Inflammatory macrophage (primary cell): ENCODE results near the gene CDK6.

Experiments
- DNase-seq, 2 donors: peaks; one replicate each; pipeline ENCODE4 v3.0.0-alpha.2; 2020 to 2022

The CDK6 gene

DNA sequence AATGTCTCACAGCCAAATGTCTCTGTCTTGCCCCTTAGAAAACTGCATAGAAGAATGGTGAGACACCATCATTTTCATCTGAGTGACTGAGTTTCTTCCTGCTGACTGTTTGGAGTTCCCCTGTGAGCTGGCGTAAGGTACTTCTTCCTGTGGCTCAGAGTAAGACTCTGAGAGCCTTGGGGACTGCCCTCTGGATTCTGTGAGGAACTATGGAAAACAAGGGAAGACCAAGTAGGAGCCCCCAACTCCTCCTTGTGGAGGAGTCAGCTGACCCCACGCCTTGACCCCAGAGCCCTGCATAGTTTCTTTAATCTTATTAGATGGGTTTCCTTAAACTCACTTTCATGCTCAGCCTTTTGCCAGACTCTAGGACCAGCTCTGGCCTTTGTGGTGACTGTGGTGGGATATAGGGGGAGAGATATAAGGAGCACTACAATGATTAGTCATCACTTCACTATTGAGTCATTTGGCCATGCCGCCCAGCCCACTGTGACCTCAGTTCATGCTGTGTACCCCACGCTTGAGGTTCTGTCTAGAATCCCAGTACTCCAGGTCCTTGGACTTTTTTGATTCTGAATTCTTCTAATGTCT, 194.4 kb downstream of the CDK6 start:
- peak in 1 of 2 donors; percentile 30 for DNase-seq

DNA sequence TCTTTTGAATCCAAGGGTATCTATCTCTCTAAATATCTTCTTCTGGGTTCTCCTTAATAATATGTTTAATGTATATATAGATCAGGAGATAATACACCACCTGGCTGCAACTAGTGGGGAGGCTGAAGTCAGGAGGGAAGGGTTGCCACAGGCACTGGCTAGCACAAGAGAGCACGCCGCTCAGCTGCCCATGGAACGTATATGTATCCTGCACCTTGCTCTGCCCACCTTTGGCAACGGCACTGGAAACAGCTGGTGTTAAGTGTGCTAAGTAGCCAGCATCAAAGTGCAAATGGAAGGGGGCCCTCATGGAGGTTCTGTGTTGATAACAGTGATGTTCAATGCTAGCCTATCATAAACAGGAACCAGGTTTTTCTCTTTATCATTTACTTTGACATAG, 196.4 kb downstream of the CDK6 start:
- no peak for DNase-seq

DNA sequence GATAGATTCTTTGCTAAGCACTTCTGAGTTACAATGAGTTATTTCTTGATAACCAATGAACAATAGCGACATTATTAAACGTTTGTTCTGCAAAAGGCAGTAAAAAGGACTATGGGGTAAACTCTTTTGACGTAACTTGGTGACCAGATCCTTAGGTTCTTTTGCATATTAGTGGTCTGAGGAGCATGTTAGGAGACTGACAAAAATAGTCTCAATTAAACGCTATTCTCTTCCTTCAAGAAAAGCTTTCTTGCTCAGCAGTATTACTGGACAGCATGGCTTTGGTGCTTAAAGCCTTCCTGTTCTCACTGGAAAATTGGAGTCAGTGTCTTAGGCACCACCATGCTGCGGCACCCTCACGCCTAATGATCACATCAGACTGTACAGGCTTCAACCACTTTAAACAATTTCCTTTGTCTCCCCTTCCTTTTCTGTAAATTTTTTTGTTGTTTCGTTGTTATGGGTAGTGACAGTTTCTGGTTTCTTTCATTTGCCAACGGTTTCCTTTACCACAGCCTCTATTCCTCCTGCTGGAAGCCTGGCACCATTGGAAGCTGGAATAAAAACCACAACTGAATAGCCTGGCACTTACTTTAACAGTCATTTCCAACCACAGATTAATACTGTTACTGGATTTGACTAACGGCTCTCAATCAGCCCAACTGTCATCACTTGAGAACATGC, 197.0 kb downstream of the CDK6 start:
- DNase-seq = no peak

DNA sequence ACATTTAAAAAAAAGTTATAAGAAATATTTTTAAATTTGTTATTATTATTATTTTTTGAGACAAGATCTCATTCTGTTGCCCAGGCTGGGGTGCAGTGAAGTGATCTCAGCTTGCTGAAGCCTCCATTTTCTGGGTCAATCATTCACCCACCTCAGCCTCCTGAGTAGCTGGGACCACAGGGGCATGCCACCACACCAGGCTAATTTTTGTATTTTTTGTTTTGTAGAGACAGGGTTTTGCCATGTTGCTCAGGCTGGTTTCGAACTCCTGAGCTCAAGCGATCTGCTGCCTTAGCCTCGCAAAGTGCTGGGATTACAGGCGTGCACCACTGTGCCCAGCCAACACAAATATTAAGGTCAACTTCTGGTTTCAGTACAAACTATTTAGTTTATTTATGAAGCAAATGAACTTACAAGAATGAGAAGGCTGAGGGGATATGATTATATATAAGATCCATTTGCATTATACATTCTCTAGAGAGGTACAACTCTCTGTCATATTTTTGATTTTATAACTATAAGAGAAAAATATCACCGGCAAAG, 200.3 kb downstream of the CDK6 start:
- no peak for DNase-seq

DNA sequence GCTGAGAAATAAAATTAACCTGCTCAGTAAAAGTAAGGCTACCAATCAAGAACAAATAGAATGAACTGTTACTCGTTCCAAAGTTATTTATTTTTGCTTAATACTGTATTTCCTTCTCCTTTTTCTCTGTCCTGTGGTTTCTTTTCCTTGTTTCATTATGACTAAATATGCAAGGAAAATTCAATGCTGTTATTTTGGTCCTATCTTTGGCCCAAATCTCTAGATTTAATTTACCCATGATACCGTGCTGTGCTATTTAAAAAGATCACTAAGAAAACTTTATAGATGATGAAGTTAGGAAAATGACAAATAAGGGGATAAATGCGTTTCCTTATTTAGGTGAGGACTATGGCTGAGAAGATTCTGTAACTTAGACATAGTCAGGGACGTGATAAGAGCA, 200.8 kb downstream of the CDK6 start:
- peak in 1 of 2 donors; percentile 58 for DNase-seq

DNA sequence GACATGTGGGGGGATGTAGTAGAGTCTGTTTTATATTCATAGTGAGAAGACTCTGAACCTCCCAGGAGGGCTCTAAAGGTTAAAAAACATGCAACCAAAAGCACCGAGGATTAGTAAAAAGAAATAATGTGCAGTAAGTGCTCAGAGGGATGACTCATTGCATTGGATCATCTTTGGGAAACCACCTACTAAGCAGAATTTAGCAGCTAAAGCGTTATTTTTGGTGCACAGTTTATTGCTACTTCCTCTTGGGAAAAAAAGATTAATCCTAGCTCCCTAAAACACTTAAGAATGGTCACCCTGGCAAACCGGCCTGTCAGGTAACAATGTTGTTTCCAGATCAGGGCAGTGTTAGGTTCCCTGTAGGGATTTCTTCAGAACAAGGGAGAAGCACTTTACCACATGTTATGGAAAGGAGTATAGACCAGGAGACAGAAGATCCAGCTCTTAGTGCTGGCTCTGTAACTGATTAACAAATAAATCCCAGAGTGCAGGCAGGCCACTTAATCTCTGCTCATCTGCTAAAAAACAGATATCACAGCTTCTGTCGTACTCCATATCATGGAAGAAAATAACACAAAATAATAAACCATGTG, 201.4 kb downstream of the CDK6 start:
- DNase-seq = peak; percentile 69 to 73

DNA sequence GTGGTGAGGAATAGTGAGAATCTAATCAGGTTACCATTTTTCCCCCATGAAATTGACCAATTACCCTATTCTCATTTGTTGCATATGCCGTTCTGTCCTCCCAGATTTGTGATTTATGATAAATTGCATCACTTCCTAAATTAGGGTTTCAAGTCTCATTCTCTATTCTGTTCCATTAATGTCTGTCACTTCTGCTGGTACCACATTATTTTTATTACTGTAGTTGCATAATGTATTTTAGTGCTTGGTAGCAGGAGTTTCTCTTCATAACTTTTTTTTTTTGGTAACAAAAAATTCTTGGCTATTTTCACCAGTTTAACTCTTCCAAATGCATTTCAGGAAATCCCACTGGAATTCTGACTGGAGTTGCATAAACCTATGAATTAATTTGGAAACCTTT, 202.2 kb downstream of the CDK6 start:
- DNase-seq = peak; percentile 16 to 68

DNA sequence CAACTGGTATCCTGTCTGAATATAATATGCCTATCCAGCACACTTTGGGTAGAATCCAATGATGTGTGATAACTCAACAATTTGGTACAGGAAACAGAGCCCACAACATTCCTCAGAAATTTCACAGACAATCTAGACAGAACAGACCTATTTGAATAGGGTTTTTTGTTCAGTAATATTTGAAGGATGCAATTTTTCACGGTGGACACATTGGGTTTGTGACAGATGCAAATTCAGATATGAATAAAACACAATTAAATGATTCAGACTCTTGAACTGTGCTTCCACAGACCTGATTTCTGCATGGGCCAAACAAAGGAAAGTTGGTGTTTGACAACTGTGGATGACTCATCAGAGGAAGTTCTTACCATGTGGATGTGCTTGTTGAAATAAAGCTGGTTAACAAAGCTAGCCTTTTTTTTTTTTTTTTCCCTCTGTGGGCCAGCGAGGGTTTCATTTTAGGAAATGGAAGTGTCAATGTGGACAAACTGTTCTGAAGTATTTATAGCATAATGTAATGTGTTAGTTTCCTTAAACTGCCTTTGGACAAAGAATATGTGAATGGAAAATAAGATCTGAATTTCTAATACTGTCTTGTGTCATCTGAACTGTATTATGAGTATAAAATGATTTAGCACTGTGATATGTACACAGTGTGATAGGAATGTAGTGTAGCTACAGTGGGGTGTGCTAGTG, 203.0 kb downstream of the CDK6 start:
- peak; percentile 87 to 95 for DNase-seq

DNA sequence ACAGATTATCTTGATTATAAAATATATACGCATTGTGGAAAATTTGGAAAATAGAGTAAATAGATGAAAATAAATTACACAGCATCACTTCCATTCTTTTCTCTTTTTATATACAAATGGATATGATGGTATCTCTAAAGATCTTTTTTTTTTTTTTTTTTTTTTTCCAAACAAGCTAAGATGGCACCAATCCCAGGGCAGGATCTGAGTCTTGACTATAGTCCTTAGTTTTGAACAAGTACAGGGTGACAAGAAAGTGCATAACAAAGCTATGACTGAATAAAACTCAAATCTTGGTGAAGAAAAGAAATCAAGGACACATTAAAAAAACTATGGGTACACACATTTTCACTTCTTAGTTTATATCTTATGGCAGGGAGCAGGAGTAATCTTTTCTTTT, 203.6 kb downstream of the CDK6 start:
- no peak for DNase-seq

DNA sequence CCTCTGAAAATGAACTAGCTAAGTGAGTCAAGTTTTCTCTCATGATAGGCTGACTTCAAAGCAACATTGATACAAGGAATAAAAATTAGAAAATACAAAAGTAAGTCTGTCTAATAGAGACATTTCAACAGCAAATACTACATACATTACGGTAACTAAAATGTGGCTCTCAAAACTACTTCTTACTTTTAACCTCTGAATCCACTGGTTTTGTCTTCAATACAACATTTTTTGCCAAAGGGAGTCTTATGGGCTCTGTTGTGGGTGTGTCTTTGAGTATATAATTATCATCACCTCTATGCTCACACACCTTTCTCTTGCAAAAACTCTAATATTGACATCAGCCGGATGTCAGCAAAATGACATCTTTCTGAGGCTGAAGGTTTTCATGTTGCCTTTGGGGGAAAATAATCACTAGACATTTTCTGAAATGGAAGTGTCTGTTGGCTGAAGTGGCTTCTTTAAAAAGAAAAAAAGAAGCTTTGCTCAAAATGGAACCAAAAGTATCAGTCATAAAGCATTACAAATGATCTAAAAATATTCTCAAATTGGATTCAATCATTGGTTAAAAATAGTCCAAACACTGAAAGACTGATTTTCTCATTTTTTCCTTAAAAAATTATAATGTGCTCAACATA, 204.4 kb downstream of the CDK6 start:
- DNase-seq = no peak

DNA sequence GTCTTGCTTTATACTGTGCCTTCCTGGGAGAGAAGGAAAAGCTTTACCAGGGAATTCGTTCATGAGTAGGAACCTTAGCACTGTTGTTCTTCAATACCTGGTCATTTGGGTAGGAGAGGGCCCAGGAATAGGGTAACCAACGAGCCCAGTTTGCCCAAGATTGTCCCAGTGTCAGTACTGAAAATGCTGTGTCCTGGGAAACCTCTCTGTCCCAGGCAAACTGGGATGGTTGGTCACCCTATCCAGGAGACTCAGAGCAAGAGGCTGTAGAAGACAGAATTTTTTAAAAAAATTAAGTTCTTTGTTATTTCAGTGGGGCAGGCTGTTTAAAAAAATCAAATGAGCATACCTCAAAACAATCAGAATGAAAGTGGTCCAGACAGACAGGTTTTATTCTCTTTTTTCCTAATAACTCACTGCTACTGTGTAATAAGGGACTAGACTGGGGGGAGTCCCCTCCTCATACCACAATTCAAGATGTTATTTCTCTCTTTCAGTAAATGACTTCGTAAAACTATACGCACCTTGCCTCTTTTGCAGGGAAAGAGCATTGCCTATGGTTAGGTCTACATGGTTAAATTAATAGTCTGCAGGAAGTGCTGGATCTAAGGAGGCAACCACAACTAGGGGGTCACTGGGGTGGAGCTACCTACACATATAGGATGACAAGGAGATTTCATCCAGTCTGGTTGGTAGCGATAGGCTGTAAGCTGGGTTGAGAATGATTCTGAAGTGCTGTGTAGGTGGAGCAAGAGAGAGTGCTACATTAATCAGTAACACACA, 205.1 kb downstream of the CDK6 start:
- no peak for DNase-seq

DNA sequence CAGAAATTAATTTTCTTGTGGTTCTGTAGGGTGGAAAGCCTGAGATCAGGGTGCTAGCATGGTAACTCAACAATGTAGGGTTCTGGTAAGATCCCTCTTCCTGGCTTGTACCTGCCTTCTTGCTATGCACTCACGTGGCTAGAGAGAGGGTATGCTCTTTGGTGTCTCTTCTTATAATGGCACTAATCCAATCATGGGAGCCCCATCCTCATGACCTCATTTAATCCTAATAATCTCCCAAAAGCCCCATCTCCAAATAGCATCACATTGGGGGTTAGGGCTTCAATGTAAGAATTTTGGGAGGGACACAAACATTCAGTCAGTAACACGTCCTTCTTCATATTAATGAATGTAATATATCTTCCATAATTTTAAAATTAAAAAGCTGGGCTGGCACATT, 206.6 kb downstream of the CDK6 start:
- no peak for DNase-seq

DNA sequence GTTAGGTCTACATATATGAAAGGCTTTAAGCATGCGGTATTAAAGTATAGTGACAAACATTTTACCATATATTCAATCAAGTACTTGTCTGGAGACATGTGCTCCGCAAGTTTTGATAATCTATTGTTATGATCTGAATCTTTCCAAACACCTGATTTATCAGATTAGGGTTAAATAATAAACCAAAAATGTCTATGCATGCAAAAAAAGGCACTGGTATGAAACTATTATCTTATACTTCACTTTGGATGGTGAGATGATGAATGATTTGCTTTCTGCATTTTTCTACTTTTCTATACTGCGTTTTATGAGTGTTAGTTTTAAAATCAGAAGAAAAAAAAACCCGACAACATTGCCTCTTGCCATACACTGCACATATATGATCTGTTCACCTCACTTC, 208.4 kb downstream of the CDK6 start:
- no peak for DNase-seq

DNA sequence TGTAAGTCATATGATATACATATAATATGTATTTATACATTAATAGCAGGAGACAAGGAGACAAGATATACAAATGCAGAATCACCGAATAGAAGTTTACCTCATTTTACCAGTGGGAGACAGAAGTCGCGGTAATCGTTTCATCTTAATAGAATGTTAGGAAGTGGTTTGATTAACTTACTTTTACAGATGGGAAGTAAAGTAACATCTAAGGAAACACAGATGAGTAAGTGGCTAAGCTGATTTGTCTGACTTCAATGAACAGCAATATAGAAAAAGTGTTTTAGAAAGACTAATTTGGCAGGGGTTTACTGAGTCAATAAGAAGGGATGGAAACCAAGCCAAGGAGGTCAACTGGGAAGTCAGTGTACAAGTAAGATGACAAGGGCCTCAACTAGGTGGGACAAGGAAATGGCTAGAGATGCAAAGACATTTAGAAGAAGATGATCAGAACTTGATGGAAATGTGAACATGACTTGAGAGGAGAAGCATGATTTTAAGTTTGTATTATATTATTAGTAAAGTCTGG, 210.0 kb downstream of the CDK6 start:
- no peak for DNase-seq

DNA sequence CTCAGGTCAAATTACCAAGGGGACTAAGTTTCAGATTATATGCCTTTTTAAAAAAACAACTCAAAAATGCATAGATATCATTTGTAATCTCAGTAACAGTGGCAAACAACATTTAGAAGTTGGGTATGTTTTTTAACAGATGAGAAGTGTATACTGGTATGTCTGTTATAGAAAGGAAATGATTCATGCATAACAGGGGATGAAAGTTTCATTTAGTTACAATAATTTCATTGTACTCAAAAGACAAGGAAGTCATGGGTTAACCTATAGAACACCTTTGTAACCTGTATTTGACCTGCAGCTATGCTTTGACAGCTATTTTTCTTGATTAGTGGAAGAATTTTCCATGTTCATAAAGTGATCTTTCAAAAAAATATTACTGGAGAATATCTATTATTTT, 210.8 kb downstream of the CDK6 start:
- DNase-seq = no peak

DNA sequence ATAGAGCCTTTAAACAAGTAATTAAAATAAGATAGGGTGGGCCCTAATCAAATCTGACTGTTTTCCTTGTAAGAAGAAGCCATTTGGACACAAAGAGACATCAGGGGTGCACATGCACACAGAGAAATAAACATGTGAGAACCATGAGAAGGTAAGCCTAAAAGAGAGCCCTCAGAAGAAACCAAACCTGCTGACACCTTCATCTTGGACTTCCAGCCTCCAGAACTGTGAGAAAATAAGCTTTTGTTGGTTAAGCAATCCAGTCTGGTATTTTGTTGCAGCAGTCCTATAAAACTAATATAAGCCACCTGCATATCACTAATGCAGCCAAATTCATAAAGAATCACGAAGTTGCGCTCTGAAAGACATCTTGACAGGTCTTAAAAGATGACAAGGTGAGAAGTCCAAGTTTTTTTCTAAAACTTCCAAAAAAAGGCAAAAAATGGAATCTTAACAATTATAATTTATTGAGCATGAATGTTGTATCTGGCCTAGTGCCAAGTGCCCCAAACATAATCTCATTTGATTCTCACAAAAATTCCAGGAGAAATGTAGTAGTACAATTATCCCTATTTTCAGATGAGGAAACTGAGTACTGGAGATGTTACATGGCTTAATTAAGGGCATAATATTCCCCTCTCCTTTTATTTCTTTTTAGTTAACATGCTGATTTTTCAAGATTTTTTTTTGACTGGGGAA, 211.9 kb downstream of the CDK6 start:
- no peak for DNase-seq

DNA sequence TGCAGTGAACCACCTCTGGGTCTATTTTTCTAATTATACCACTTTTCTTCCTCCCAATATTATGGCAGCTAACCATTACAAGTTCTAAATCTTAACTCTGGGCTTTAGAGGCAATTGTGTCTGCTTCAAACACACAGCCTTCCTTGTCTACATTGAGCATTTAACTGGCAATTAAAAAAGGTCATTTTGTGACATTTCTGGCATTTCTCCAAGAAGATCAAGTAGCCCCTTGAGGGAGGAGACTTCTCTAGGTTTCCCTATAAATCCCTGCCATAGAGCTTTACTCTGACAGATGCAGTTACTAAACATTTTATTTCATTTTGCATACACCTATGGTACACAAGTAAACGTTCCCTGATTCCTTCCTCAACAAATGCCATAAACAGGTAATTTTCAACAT, 212.8 kb downstream of the CDK6 start:
- DNase-seq = no peak

DNA sequence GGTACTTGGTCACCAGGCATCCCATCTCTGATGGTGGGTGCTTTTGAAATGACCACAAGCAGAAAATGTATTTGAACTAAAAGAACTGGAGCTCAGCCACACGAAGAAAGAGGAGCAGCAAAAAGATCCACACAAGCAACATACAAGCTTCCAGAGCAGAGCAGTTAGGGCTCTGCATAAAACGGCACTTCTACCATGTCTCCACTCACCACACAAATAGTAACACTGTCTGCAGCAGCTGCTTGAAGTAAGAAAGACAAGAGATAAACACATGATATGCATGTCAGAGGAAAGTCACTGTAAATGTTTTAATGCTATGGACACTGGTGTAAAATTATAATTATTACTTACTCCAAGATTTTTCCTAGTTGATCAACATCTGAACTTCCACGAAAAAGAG, 213.7 kb downstream of the CDK6 start:
- DNase-seq = no peak

DNA sequence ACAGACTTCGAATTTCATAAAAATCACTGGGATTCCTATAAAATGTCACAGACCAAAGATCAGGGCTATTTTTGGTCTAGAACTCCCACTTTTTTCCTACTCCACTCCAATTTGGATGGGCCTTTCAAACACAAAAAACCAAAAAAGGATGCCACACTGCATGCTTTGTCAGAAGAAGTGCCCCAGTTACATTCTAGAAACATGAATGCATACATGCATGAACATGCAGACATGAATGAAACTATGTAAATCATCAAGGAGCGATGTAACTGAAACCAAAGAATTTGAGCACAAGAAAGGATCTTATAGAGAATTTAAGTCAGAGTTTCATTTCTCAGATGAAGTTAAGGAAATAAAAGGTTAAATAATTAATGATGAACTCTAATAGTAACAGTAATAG, 214.3 kb downstream of the CDK6 start:
- DNase-seq = no peak

DNA sequence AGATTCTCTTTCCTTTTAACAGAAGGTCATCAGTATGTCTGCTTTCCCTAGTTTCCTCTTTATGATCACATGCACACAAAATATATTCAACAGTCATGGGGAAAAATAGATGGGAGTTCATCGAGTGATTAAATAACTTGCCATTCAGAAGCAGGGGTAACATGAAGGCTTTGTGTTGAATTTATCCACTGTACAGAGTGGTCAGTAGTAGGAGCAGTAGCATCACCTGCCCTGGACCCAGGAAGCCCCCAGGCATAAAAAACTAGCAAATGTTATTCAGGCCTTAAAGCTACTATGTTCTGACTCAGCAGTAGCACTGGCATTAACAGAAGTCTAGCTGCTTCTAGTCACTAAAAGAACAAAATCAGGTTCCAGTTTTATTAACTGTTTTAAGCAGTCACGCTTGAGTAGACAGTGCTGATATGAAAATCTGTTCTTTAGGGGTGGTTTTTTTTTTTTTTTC, 214.8 kb downstream of the CDK6 start:
- peak in 1 of 2 donors; percentile 30 for DNase-seq

DNA sequence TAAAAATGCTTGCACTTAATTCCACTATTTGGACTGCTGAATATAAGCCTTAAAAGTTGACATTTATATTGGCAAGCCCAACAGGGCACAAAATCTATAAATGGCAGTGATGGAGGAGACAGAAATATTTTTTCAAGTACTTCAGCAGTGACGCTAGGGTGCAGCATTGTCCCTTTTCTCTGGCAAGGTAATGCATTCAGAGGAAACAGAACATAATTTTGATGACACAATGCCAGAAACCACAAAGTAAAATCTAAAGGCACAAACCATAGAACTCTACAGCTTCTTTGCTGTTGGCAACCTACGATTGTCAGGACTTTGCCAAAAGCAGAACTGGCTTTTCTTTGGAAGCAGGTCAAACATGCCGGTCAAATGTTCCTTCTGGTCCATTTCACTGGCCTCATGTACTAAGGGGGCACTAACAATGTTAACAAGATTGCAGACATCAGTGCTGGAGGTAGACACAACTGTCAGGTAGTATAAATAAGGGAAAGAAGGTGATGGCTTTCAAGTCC, 215.3 kb downstream of the CDK6 start:
- peak; percentile 87 to 88 for DNase-seq
